Measurements from ENCODE around the gene ARHGAP26. TPM values are rescaled to one million over a fixed set of nuclear protein-coding genes. Genes with fewer than 3 reads are reported as not detected.

ARHGAP26 gene
- total RNA-seq, 4 donors from 2014 or later, result 12.4 to 49.5 (median 31.8) TPM

- Histone ChIP-seq H3K9me3 (no peaks in the 10 kb centered on the region), H3K4me1 (no peaks in the 10 kb centered on the region), H3K36me3 (no peaks in the 10 kb centered on the region), H3K27ac (no peak overlapping the region), H3K27me3 (no peaks in the 10 kb centered on the region), H3K4me3 (no peak overlapping the region)
- intact Hi-C loops (cut with DNase I; ENCODE audit: low total_unique reads), result no loop called here
- DNase-seq, result no peak
- TF ChIP-seq CTCF (IDR thresholded peaks at IDR 0.05) (no peak), POLR2A (IDR thresholded peaks at IDR 0.05) (no peak)
Observed at GRCh38 chr5:142796492-142797109, 26.4 kb downstream of the ARHGAP26 start.

GRCh38 chr5:142797420-142797819, 27.2 kb downstream of the ARHGAP26 start:
- H3K27ac ChIP-seq, result no peak overlapping the region
- no peak for TF ChIP-seq POLR2A (IDR thresholded peaks at IDR 0.05)
- TF ChIP-seq CTCF (IDR thresholded peaks at IDR 0.05), result no peak
- H3K27me3 ChIP-seq, result no peaks in the 10 kb centered on the region
- no peaks in the 10 kb centered on the region for H3K4me1 ChIP-seq
- no peak overlapping the region for H3K4me3 ChIP-seq
- intact Hi-C loops (cut with DNase I; ENCODE audit: low total_unique reads), result no loop called here
- no peak for DNase-seq
- no peaks in the 10 kb centered on the region for H3K9me3 ChIP-seq
- H3K36me3 ChIP-seq, result no peaks in the 10 kb centered on the region

GRCh38 chr5:142798099-142798770, 28.1 kb downstream of the ARHGAP26 start:
- DNase-seq, result no peak
- H3K27me3 ChIP-seq, result no peaks in the 10 kb centered on the region
- H3K36me3 ChIP-seq, result no peaks in the 10 kb centered on the region
- TF ChIP-seq POLR2A (IDR thresholded peaks at IDR 0.05), result no peak
- no peak for TF ChIP-seq CTCF (IDR thresholded peaks at IDR 0.05)
- intact Hi-C loops (cut with DNase I; ENCODE audit: low total_unique reads), result no loop called here
- H3K9me3 ChIP-seq, result no peaks in the 10 kb centered on the region
- H3K4me3 ChIP-seq, result no peak overlapping the region
- no peaks in the 10 kb centered on the region for H3K4me1 ChIP-seq
- no peak overlapping the region for H3K27ac ChIP-seq

GRCh38 chr5:142800776-142801494, 30.8 kb downstream of the ARHGAP26 start:
- H3K27ac ChIP-seq, result no peak overlapping the region
- no peaks in the 10 kb centered on the region for H3K27me3 ChIP-seq
- H3K9me3 ChIP-seq, result no peaks in the 10 kb centered on the region
- intact Hi-C loops (cut with DNase I; ENCODE audit: low total_unique reads), result no loop called here
- DNase-seq, result no peak
- no peak overlapping the region for H3K4me3 ChIP-seq
- H3K4me1 ChIP-seq, result no peaks in the 10 kb centered on the region
- TF ChIP-seq POLR2A (IDR thresholded peaks at IDR 0.05) (no peak), CTCF (IDR thresholded peaks at IDR 0.05) (no peak)
- H3K36me3 ChIP-seq, result no peaks in the 10 kb centered on the region

GRCh38 chr5:142801495-142801871, 31.3 kb downstream of the ARHGAP26 start:
- H3K9me3 ChIP-seq, result no peaks in the 10 kb centered on the region
- no peak overlapping the region for H3K27ac ChIP-seq
- H3K36me3 ChIP-seq, result no peaks in the 10 kb centered on the region
- intact Hi-C loops (cut with DNase I; ENCODE audit: low total_unique reads), result no loop called here
- no peak for DNase-seq
- H3K27me3 ChIP-seq, result no peaks in the 10 kb centered on the region
- no peak overlapping the region for H3K4me3 ChIP-seq
- H3K4me1 ChIP-seq, result no peaks in the 10 kb centered on the region
- TF ChIP-seq POLR2A (IDR thresholded peaks at IDR 0.05), result no peak
- no peak for TF ChIP-seq CTCF (IDR thresholded peaks at IDR 0.05)
